Ishikawa (cell line): ENCODE data around the gene PPIL3.

Experiments
- CEBPB ChIP-seq: IDR thresholded peaks from 2 replicates; pipeline ENCODE4 v1.6.1; 2012
- EGR1 ChIP-seq: IDR thresholded peaks from 2 replicates; pipeline ENCODE4 v1.6.1; 2012
- EP300 ChIP-seq: IDR thresholded peaks from 2 replicates; pipeline ENCODE4 v1.6.1; 2012; ENCODE audit warnings: borderline replicate concordance
- MAX ChIP-seq: IDR thresholded peaks from 2 replicates; pipeline ENCODE4 v1.6.1; 2012
- RAD21 ChIP-seq: IDR thresholded peaks from 2 replicates; pipeline ENCODE4 v1.6.1; 2012; ENCODE audit warnings: low read depth
- TAF1 ChIP-seq: IDR thresholded peaks from 2 replicates; pipeline ENCODE4 v1.6.1; 2012; ENCODE audit warnings: low read depth, mild to moderate bottlenecking
- TCF12 ChIP-seq: IDR thresholded peaks from 2 replicates; pipeline ENCODE4 v1.6.1; 2012; ENCODE audit warnings: low read depth
- USF1 ChIP-seq: IDR thresholded peaks from 2 replicates; pipeline ENCODE4 v1.6.1; 2012
- ZBTB7A ChIP-seq: IDR thresholded peaks from 2 replicates; pipeline ENCODE4 v1.6.1; 2012; ENCODE audit warnings: low read depth

DNA sequence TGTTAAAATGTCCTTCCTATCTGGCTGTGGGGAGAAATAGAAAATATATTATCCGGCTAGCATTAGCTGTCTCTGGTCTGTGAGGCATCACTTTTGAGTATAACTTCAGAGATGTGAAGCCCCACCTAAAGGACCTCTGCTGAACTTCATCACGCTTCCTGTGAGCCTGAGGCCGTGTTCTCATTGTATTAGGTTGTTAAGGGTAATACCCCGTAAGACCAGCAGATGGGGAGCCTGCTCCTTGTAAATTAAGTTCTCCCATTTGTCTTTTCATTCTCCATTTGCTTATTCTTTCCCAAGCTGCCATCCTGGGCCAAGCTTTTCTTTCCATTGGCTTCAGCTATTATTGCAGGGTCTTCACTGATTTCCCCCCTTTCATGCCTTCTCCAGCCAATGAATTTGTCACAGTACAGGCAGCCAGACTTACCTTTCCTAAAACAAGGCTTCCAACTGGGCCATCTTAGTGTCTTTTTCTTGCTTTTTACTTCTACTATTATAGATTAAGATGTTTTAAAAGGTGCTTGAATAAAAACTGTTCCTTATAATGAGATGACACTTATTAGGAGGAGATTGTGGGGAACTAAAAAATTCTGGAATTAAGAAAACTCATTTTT lies 12.7 kb upstream of the PPIL3 start:
- TF ChIP-seq ZBTB7A (no peak), TAF1 (no peak), RAD21 (peak; percentile 57), EGR1 (no peak), EP300 (no peak), CEBPB (no peak), TCF12 (no peak), MAX (no peak), USF1 (no peak)
